Neural cell (in vitro differentiated cells): ENCODE measurements around the gene MED29. TPM values are rescaled to one million over a fixed set of nuclear protein-coding genes. Genes with fewer than 3 reads are reported as not detected.

Source experiments
- H2AFZ ChIP-seq: fragments of 200-600, 300-800 bp; sonication (generic), shearing (Covaris generic); 2 replicates; pipeline ENCODE4 v1.6.0; 2014; ENCODE audit warnings: low read depth, mild to moderate bottlenecking, antibody characterized with exemption, low read length, moderate library complexity
- H3F3A ChIP-seq: fragments of 200-600 bp; shearing (Covaris generic); 2 replicates; pipeline ENCODE4 v1.6.1; 2016; ENCODE audit warnings: mild to moderate bottlenecking, moderate library complexity, mixed read lengths, antibody characterized with exemption, low read length; ENCODE audit not compliant: insufficient read depth, poor library complexity, severe bottlenecking
- H3K27ac ChIP-seq: fragments of 200-600, 300-800 bp; sonication (generic), shearing (Covaris generic); 2 replicates; pipeline ENCODE4 v1.5.1; 2014; ENCODE audit warnings: mild to moderate bottlenecking, low read length, moderate library complexity
- H3K27me3 ChIP-seq: fragments of 300-800, 200-600 bp; sonication (generic), shearing (Covaris generic); 2 replicates; pipeline ENCODE4 v1.6.0; 2014; ENCODE audit warnings: mild to moderate bottlenecking, low read depth, low read length, moderate library complexity; ENCODE audit not compliant: insufficient read depth
- H3K36me3 ChIP-seq: fragments of 300-800, 200-600 bp; sonication (generic), shearing (Covaris generic); 2 replicates; pipeline ENCODE4 v1.5.1; 2014; ENCODE audit warnings: mild to moderate bottlenecking, antibody characterized with exemption, low read length, moderate library complexity; ENCODE audit not compliant: insufficient read depth
- H3K4me2 ChIP-seq: fragments of 300-800, 200-600 bp; sonication (generic), shearing (Covaris generic); 2 replicates; pipeline ENCODE4 v1.6.0; 2014; ENCODE audit warnings: mild to moderate bottlenecking, low read length
- H3K4me3 ChIP-seq: fragments of 300-800, 200-600 bp; sonication (generic), shearing (Covaris generic); 2 replicates; pipeline ENCODE4 v1.5.1; 2014; ENCODE audit warnings: mild to moderate bottlenecking, low read length, moderate library complexity
- H3K79me2 ChIP-seq: fragments of 200-600 bp; shearing (Covaris generic); replicated peaks from 2 replicates; pipeline ENCODE4 v1.6.0; 2014; ENCODE audit warnings: mild to moderate bottlenecking, low read length, moderate library complexity; ENCODE audit not compliant: insufficient read depth
- H3K9ac ChIP-seq: fragments of 300-800, 200-600 bp; sonication (generic), shearing (Covaris generic); 2 replicates; pipeline ENCODE4 v1.6.1; 2016; ENCODE audit warnings: mild to moderate bottlenecking, low read length, mixed read lengths
- H3K9me2 ChIP-seq: fragments of 200-600 bp; shearing (Covaris generic); 2 replicates; pipeline ENCODE4 v1.6.1; 2016; ENCODE audit warnings: mild to moderate bottlenecking, low read length, mixed read lengths; ENCODE audit not compliant: insufficient read depth
- H3K9me3 ChIP-seq: fragments of 200-600, 300-800 bp; sonication (generic), shearing (Covaris generic); 2 replicates; pipeline ENCODE4 v1.6.1; 2016; ENCODE audit warnings: mild to moderate bottlenecking, mixed run types, low read length, moderate library complexity, mixed read lengths
- H4K20me1 ChIP-seq: fragments of 200-600 bp; shearing (Covaris generic); 2 replicates; pipeline ENCODE4 v1.6.1; 2016; ENCODE audit warnings: mild to moderate bottlenecking, mixed run types; ENCODE audit not compliant: insufficient read depth
- CTCF ChIP-seq: fragments of 450-650 bp; IDR thresholded peaks from 2 replicates; pipeline ENCODE4 v1.5.1; 2014; ENCODE audit warnings: antibody characterized with exemption, mild to moderate bottlenecking, moderate library complexity; ENCODE audit not compliant: poor library complexity, severe bottlenecking
- EP300 ChIP-seq: fragments of 450-650 bp; conservative IDR thresholded peaks from 2 replicates; pipeline ENCODE4 v1.6.1; 2014; ENCODE audit warnings: antibody characterized with exemption, mild to moderate bottlenecking, moderate library complexity; ENCODE audit not compliant: poor library complexity, severe bottlenecking
- EZH2 ChIP-seq: fragments of 200-600, 300-800 bp; shearing (Covaris generic), sonication (generic); IDR thresholded peaks from 2 replicates; pipeline ENCODE4 v1.6.1; 2014; ENCODE audit warnings: antibody characterized with exemption, low read length, borderline replicate concordance, mild to moderate bottlenecking; ENCODE audit not compliant: insufficient read depth, poor library complexity, severe bottlenecking
- MXI1 ChIP-seq: fragments of 450-650 bp; conservative IDR thresholded peaks from 2 replicates; pipeline ENCODE4 v1.6.1; 2014; ENCODE audit warnings: antibody characterized with exemption, mild to moderate bottlenecking; ENCODE audit not compliant: poor library complexity, severe bottlenecking
- POLR2AphosphoS5 ChIP-seq: IDR thresholded peaks from 2 replicates; pipeline ENCODE4 v1.6.1; 2012
- RAD21 ChIP-seq: fragments of 450-650 bp; conservative IDR thresholded peaks from 2 replicates; pipeline ENCODE4 v1.6.1; 2014; ENCODE audit warnings: antibody characterized with exemption, mild to moderate bottlenecking, moderate library complexity
- REST ChIP-seq: IDR thresholded peaks from 2 replicates; pipeline ENCODE4 v1.6.1; 2012; ENCODE audit warnings: borderline replicate concordance
- SMC3 ChIP-seq: fragments of 450-650 bp; conservative IDR thresholded peaks from 2 replicates; pipeline ENCODE4 v1.6.1; 2014; ENCODE audit warnings: antibody characterized with exemption, mild to moderate bottlenecking, moderate library complexity; ENCODE audit not compliant: poor library complexity
- TAF1 ChIP-seq: IDR thresholded peaks from 2 replicates; pipeline ENCODE4 v1.6.1; 2012; ENCODE audit warnings: low read depth
- polyA plus RNA-seq: library from polyadenylated mRNA; depleted of rRNA; stranded (reverse); fragments of >200 nt; gene quantifications from 2 replicates; pipeline ENCODE4 v1.2.3, GENCODE V29; 2014

The MED29 gene
- polyA plus RNA-seq, 1 donor from 2014 or later = 39.5 TPM

GRCh38 chr19:39410017-39410830 is 19.0 kb downstream of the MED29 start:
- H3K27me3 ChIP-seq = peaks cover 52% of the 10 kb centered on the region
- TF ChIP-seq MXI1 = no peak
- no peak for TF ChIP-seq REST
- no peak for TF ChIP-seq TAF1
- TF ChIP-seq SMC3 = no peak
- TF ChIP-seq CTCF = no peak
- TF ChIP-seq EZH2 = no peak
- TF ChIP-seq POLR2AphosphoS5 = no peak
- no peak for TF ChIP-seq RAD21
- no peak overlapping the region for H3K4me2 ChIP-seq
- no peak overlapping the region for H3K27ac ChIP-seq
- peak overlapping the region; percentile 52 for H3K9ac ChIP-seq
- H3F3A ChIP-seq = no peaks in the 10 kb centered on the region
- no peaks in the 10 kb centered on the region for H3K9me3 ChIP-seq
- H3K4me3 ChIP-seq = peak overlapping the region; percentile 67
- no peaks in the 10 kb centered on the region for H3K36me3 ChIP-seq
- H3K79me2 ChIP-seq = peaks cover 18% of the 10 kb centered on the region
- no peaks in the 10 kb centered on the region for H3K9me2 ChIP-seq
- no peak overlapping the region for H2AFZ ChIP-seq
- no peaks in the 10 kb centered on the region for H4K20me1 ChIP-seq

GRCh38 chr19:39410831-39411080 is 19.6 kb downstream of the MED29 start:
- peaks cover 22% of the 10 kb centered on the region for H3K79me2 ChIP-seq

More at GRCh38 chr19:39410831-39411080, 19.6 kb downstream of the MED29 start:
- Histone ChIP-seq H3K9ac (no peak overlapping the region), H3K27ac (no peak overlapping the region), H3K27me3 (peaks cover 49% of the 10 kb centered on the region), H3F3A (no peaks in the 10 kb centered on the region), H2AFZ (no peak overlapping the region), H3K36me3 (no peaks in the 10 kb centered on the region), H4K20me1 (no peaks in the 10 kb centered on the region), H3K9me3 (no peaks in the 10 kb centered on the region), H3K9me2 (no peaks in the 10 kb centered on the region), H3K4me3 (no peak overlapping the region), H3K4me2 (no peak overlapping the region)
- TF ChIP-seq EP300 = no peak
